ENCODE results near the gene KIF5A. TPM values are rescaled to one million over a fixed set of nuclear protein-coding genes. Genes with fewer than 3 reads are reported as not detected.

Gene KIF5A
- total and polyA plus RNA-seq, 2 of the 4 experiments (the other 2 are of a cell fraction): 0.15 to 0.18 TPM

DNA sequence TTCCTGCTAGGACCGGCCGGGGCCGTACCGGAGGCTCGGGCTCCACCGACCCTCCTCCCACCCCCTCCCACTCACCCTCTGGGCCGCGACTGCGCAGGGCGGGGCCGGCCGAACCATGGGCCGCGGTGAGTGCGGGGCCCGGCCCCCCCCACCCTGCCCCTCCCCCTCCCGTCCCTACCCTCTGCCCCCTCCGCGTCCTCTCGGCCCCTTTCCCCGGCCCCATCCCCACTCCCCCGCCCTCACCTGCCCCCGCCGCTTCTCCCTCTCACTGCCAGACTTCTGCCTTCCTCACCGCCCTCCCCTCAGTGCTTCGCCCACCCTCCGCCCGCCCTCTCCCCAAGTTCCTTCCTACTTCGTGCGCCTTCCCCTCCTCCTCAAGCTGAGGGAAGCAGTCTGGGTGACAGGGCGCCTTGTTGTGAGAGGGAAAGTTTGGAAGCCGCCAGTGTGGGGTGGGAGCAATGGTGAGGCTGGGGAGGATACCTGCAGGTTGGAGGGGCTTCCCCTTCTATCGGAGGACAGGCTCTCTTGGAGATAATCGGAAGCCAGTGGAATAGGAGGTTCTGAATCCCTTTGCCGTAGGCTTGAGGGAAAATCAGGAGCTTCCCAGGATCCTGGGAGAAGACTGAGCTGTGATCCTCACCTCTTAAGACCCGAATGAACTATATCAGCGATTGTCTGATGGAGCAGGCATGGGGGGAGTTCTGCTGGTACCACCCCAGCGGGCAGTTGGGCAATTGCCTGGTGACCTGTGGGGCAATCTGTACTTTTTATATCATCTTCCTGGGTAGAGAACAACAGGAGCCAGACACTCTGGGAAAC is 26.7 kb upstream of the KIF5A start (continued):
- no peak for TF ChIP-seq SMC3 (IDR thresholded peaks at IDR 0.05; ENCODE audit: low read depth, low read length)
- no peak for TF ChIP-seq BHLHE40 (IDR thresholded peaks at IDR 0.05; ENCODE audit: low read depth, low read length)
